Lung (tissue), 12 donors: ENCODE data around the gene INF2. TPM values are rescaled to one million over a fixed set of nuclear protein-coding genes. Genes with fewer than 3 reads are reported as not detected.

ENCODE experiments used
- ATAC-seq: fragments of 200-7000 bp; cut with Tn5 transposase; one replicate; pipeline ENCODE4 v1.9.1; 2020; ENCODE audit warnings: moderate number of reproducible peaks; ENCODE audit not compliant: insufficient read depth, low FRiP score
- DNase-seq, 3 donors: peaks; one replicate each; pipeline ENCODE4 v3.0.0-alpha.2; 2013 to 2017
- H3K27ac ChIP-seq, 2 donors: one replicate each; pipeline ENCODE4 v1.5.1; 2013; ENCODE audit warnings: mild to moderate bottlenecking in 2 of 2, moderate library complexity in 2 of 2, control low read depth in 1 of 2, inconsistent platforms in 1 of 2, low read depth in 1 of 2, low read length in 1 of 2
- H3K27me3 ChIP-seq, 3 donors: one replicate each; pipeline ENCODE4 v1.5.1; 2013; ENCODE audit warnings: low read length in 2 of 3; ENCODE audit not compliant: control insufficient read depth in 3 of 3, insufficient read depth in 3 of 3
- H3K36me3 ChIP-seq, 4 donors: one replicate each; pipeline ENCODE4 v1.5.1; 2013; ENCODE audit warnings: low read length in 4 of 4, mild to moderate bottlenecking in 1 of 4, moderate library complexity in 1 of 4; ENCODE audit not compliant: control insufficient read depth in 4 of 4, insufficient read depth in 4 of 4
- H3K4me1 ChIP-seq, 5 donors: one replicate each; pipeline ENCODE4 v1.5.1; 2013; ENCODE audit warnings: low read length in 5 of 5, mild to moderate bottlenecking in 2 of 5, moderate library complexity in 1 of 5; ENCODE audit not compliant: control insufficient read depth in 5 of 5, insufficient read depth in 5 of 5
- H3K4me3 ChIP-seq: one replicate; pipeline ENCODE4 v1.5.1; 2013; ENCODE audit warnings: mild to moderate bottlenecking, control low read depth, moderate library complexity
- H3K9ac ChIP-seq, 2 donors: one replicate each; pipeline ENCODE4 v1.5.1; 2013; ENCODE audit warnings: low read length in 2 of 2, control low read depth in 1 of 2; ENCODE audit not compliant: insufficient read depth in 1 of 2
- H3K9me3 ChIP-seq, 4 donors: one replicate each; pipeline ENCODE4 v1.5.1; 2013; ENCODE audit warnings: low read length in 3 of 4, mild to moderate bottlenecking in 1 of 4, moderate library complexity in 1 of 4; ENCODE audit not compliant: control insufficient read depth in 4 of 4, insufficient read depth in 3 of 4
- CTCF ChIP-seq: IDR thresholded peaks from 2 replicates; pipeline ENCODE4 v1.5.1; 2012; ENCODE audit warnings: mild to moderate bottlenecking; ENCODE audit errors: control extremely low read depth, extremely low read depth
- WGBS, 2 donors: extraction: QIAGEN DNeasy Blood & Tissue Kit; methylation state at CpG; one replicate each; pipeline ENCODE4 v1.1.7; 2013; 5-methylcytosine and 5-hydroxymethylcytosine counted together
- polyA plus RNA-seq, 2 donors: library from polyadenylated mRNA; stranded (reverse); fragments of 200-250 nt; gene quantifications; one replicate each; pipeline ENCODE4 v1.2.1, GENCODE V29; 2013
- total RNA-seq, 2 donors: library from RNA; depleted of rRNA in 1 of 2; stranded (reverse); fragments of >200 nt in 1 of 2; gene quantifications; one replicate each; pipeline ENCODE4 v1.2.1, GENCODE V29; 2014 to 2021
- donor health status: control.
- donor health status: control.
- donor health status: Bipolar disorder and iron deficiency.
- donor health status: healthy.
- donor health status: DM: yes; HTN: yes; CAD: no.

Gene INF2
- total and polyA plus RNA-seq, 4 donors, result 46.1 to 119 (median 78.4) TPM

DNA sequence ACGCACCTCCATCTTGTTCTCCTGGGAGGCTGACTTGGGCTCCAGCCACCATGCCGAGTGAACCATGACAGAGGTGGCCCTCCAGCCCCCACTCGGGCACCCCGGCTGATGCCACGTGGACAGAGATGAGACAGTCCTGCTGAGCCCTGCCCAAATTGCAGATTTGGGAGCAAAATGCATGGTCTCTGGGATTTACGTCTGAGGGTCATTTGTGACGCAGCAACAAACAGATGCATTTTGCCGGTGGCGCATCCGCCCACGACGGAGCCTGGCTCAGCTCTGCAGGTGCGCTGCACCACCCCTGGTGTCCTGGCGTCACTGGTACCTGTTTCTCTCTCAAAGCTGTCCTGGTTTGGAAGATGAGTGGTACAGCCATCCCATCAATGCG is 31.1 kb upstream of the INF2 start:
- Histone ChIP-seq H3K9me3 (peaks cover 0 to 14% (median under 1%) of the 10 kb centered on the region in 4 donors), H3K27ac (no peak overlapping the region), H3K27me3 (no peaks in the 10 kb centered on the region), H3K4me1 (no peaks in the 10 kb centered on the region), H3K36me3 (no peaks in the 10 kb centered on the region), H3K9ac (no peak overlapping the region), H3K4me3 (no peak overlapping the region)
- TF ChIP-seq CTCF, result no peak
- WGBS, 2 donors, result 93 to 94% methylated on average over 15 of the region's 15 CpGs
- ATAC-seq (no peak), DNase-seq (no peak)

GRCh38 chr14:104659146-104659545 is 30.3 kb upstream of the INF2 start:
- Histone ChIP-seq H3K27ac (no peak overlapping the region), H3K9me3 (peaks cover 0 to 8% (median under 1%) of the 10 kb centered on the region in 4 donors), H3K4me3 (no peak overlapping the region), H3K27me3 (no peaks in the 10 kb centered on the region), H3K4me1 (no peaks in the 10 kb centered on the region), H3K9ac (no peak overlapping the region), H3K36me3 (no peaks in the 10 kb centered on the region)
- WGBS, 2 donors, result 62 to 79% methylated on average over 5 of the region's 5 CpGs
- DNase-seq (no peak), ATAC-seq (no peak)
- no peak for TF ChIP-seq CTCF

DNA sequence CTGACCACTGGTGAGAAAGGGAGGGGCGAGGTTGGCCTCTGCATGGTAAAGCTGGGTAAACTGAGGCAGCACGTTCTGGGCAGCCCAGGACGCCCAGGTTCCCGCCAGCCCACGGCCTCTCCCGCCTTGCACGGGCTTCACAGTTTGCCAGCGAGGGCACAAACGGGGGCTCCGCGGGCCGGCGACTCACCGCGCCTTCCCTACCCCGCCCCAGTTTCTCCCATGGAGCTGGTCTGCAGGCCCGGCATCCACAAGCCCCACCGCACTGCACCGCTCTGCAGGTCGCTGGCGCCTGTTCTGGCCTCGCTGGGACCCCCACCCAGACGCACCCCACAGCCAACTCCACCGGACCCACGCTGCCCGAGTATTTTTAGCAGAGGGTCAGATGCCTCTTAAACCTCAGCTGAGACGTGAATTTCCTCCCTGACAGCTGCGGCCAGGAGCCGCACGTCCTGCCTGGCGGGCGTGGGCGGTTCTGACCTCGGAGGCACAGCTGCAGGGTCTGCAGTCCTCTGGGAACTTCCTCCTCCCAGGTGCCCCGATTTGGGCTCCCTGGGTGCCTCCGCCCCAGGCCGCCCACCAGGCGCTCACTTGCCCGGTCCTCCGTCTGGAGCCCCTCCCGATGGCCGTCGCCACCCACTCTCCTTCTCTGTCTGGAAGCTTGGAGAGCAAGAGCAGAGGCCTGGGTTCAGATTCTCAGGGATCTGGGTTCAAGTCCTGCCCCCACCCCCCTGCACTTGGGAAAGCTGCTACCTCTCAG is 29.5 kb upstream of the INF2 start:
- Histone ChIP-seq H3K27me3 (no peaks in the 10 kb centered on the region), H3K9me3 (peaks cover 0 to 11% (median 0%) of the 10 kb centered on the region in 4 donors), H3K4me1 (no peaks in the 10 kb centered on the region), H3K36me3 (no peaks in the 10 kb centered on the region), H3K4me3 (no peak overlapping the region), H3K9ac (no peak overlapping the region), H3K27ac (no peak overlapping the region)
- ATAC-seq, result no peak
- no peak for TF ChIP-seq CTCF
- peak in 1 of 3 donors; percentile 35 for DNase-seq
- WGBS, 2 donors, result 29 to 36% methylated on average over 43 of the region's 43 CpGs

GRCh38 chr14:104660597-104660996 is 28.8 kb upstream of the INF2 start:
- ATAC-seq (no peak), DNase-seq (no peak)
- H3K9me3 ChIP-seq, result peaks cover 0 to 7% (median 0%) of the 10 kb centered on the region in 4 donors
- no peak for TF ChIP-seq CTCF
- H3K27ac ChIP-seq, result no peak overlapping the region
- peaks cover 0 to 5% (median under 1%) of the 10 kb centered on the region in 5 donors for H3K4me1 ChIP-seq
- no peak overlapping the region for H3K9ac ChIP-seq
- H3K27me3 ChIP-seq, result no peaks in the 10 kb centered on the region
- H3K4me3 ChIP-seq, result no peak overlapping the region
- no peaks in the 10 kb centered on the region for H3K36me3 ChIP-seq
- 45 to 67% methylated on average over 13 of the region's 13 CpGs for WGBS, 2 donors
